ENCODE results near the gene ZDHHC14. TPM values are rescaled to one million over a fixed set of nuclear protein-coding genes. Genes with fewer than 3 reads are reported as not detected.

ZDHHC14 gene
- total and polyA plus RNA-seq, 4 donors, result 12.3 to 46.8 (median 28.1) TPM

DNA sequence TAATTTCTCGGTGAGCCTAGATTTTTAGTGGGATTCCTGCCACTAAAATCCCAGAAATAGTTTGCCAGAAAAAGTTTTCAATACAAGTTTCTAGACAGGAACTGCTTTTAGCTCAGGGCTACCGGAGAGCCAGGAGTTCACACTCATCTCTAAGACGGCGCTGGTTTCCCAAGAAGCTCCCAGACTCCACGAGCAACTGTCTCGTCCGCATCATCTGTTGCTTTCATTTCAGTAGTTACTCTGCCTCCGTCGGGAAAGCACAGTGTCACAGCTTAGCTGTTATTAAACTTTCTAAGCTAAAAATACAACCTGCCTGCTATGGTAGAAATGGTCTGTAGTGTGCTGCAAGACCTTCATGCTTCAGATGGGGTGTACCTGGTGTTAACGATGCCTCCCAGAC, 244.8 kb downstream of the ZDHHC14 start:
- DNase-seq (ENCODE audit: low read depth in 4 of 6, low spot score in 6 of 6), result peak in 1 of 6 donors; percentile 34
- Histone ChIP-seq H3K9me3 (ENCODE audit: control insufficient read depth, insufficient read depth, low read length) (no peaks in the 10 kb centered on the region), H3K36me3 (ENCODE audit: control insufficient read depth, insufficient read depth, low read length) (peaks cover 7% of the 10 kb centered on the region), H3K4me3 (ENCODE audit: low read depth, low read length) (no peak overlapping the region), H3K27me3 (ENCODE audit: control insufficient read depth, insufficient read depth, low read length) (no peaks in the 10 kb centered on the region), H3K4me1 (ENCODE audit: control insufficient read depth, insufficient read depth, low read length) (peaks cover 5% of the 10 kb centered on the region), H3K27ac (ENCODE audit: low read depth, low read length) (no peak overlapping the region)
- 75% methylated on average over 7 of the region's 10 CpGs for WGBS (ENCODE audit: insufficient coverage)

DNA sequence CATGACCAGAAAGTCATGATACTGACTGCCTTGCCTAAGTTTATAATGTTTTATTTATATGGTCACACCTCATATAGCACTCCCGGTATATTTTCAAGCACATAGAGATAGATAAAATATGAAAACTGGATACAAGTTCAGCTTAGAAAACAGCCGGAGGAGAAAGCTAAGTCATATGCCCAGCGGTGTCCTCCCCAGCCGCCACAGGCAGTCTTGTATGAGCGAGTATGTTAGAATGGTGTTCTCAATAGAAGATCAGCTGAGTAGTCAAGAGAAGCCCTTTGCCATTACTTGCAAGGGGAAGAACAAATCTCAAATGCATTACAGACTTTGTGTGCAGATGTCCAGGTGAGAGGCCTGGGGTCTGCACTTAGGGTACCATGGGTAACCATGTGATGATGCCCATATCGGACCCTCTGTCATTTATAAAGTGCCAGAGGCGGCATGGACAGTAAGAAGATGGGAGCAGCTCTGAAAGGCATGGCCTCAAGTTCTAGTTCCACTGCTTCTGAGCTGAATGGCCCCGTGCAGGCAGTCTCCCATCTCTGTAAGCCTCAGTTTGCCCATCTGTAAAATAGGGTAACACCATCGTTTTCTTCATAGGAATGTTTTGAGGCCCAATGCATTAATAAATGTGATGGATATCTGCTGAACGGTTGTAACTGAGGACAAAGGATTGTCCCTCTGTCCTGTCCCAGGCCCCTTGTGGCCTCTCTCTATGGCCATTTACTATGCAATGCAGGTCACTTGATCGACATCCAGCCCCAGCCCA, 246.4 kb downstream of the ZDHHC14 start:
- no peak for DNase-seq (ENCODE audit: low read depth in 4 of 6, low spot score in 6 of 6)
- Histone ChIP-seq H3K4me1 (ENCODE audit: control insufficient read depth, insufficient read depth, low read length) (peaks cover 10% of the 10 kb centered on the region), H3K27me3 (ENCODE audit: control insufficient read depth, insufficient read depth, low read length) (no peaks in the 10 kb centered on the region), H3K9me3 (ENCODE audit: control insufficient read depth, insufficient read depth, low read length) (no peaks in the 10 kb centered on the region), H3K4me3 (ENCODE audit: low read depth, low read length) (no peak overlapping the region), H3K36me3 (ENCODE audit: control insufficient read depth, insufficient read depth, low read length) (peaks cover 9% of the 10 kb centered on the region), H3K27ac (ENCODE audit: low read depth, low read length) (no peak overlapping the region)
- 91% methylated on average over 6 of the region's 11 CpGs for WGBS (ENCODE audit: insufficient coverage)

GRCh38 chr6:157628463-157628862, 247.5 kb downstream of the ZDHHC14 start:
- Histone ChIP-seq H3K4me3 (ENCODE audit: low read depth, low read length) (no peak overlapping the region), H3K27me3 (ENCODE audit: control insufficient read depth, insufficient read depth, low read length) (no peaks in the 10 kb centered on the region), H3K4me1 (ENCODE audit: control insufficient read depth, insufficient read depth, low read length) (peaks cover 10% of the 10 kb centered on the region), H3K36me3 (ENCODE audit: control insufficient read depth, insufficient read depth, low read length) (peaks cover 9% of the 10 kb centered on the region), H3K9me3 (ENCODE audit: control insufficient read depth, insufficient read depth, low read length) (no peaks in the 10 kb centered on the region), H3K27ac (ENCODE audit: low read depth, low read length) (no peak overlapping the region)
- no peak for DNase-seq (ENCODE audit: low read depth in 4 of 6, low spot score in 6 of 6)
- 79% methylated on average over 6 of the region's 11 CpGs for WGBS (ENCODE audit: insufficient coverage)

DNA sequence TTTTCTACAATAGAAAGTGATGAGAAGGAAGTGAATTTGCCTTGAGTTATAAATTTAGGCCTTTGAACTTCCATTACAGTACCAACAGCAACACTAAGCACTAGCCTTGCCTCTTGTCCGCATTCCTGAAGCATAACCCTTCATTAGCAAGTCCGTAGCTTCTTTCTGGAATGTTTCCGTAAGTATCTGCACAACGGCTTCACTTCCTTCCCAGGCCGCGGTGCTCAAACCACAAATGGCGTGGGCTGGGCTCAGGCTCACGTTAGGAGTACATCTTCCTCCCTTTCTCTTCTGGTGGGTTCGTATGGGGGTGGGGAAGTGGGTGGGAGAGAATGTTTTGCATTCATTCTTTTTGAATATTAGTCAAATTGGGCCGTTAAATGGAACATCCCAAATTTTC, 248.2 kb downstream of the ZDHHC14 start:
- Histone ChIP-seq H3K36me3 (ENCODE audit: control insufficient read depth, insufficient read depth, low read length) (peaks cover 9% of the 10 kb centered on the region), H3K4me3 (ENCODE audit: low read depth, low read length) (no peak overlapping the region), H3K27me3 (ENCODE audit: control insufficient read depth, insufficient read depth, low read length) (no peaks in the 10 kb centered on the region), H3K9me3 (ENCODE audit: control insufficient read depth, insufficient read depth, low read length) (no peaks in the 10 kb centered on the region), H3K27ac (ENCODE audit: low read depth, low read length) (no peak overlapping the region), H3K4me1 (ENCODE audit: control insufficient read depth, insufficient read depth, low read length) (peaks cover 10% of the 10 kb centered on the region)
- no peak for DNase-seq (ENCODE audit: low read depth in 4 of 6, low spot score in 6 of 6)
- 88% methylated on average over 4 of the region's 10 CpGs for WGBS (ENCODE audit: insufficient coverage)

DNA sequence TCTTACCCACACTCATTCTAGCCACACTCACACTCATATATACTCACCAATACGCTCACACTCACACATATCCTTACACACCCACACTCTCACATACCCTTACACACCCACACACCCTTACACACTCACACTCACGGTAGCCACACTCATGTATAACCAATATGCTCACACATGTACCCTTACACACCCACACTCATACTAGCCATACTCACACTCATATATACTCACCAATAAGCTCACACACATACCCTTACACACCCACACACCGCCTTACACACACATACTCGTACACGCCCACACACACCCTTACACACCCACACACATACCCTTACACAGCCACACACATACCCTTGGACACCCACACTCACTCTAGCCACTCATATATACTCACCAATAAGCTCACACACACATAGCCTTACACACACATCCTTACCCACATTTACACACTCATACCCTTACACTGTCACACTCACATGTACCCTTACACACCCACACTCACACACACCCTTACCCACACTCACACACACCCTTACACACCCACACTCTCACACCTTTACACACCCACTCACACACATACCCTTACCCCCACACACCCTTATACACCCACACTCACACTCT, 249.6 kb downstream of the ZDHHC14 start:
- H3K36me3 ChIP-seq (ENCODE audit: control insufficient read depth, insufficient read depth, low read length), result peaks cover 11% of the 10 kb centered on the region
- DNase-seq (ENCODE audit: low read depth in 4 of 6, low spot score in 6 of 6), result no peak
- no peak overlapping the region for H3K4me3 ChIP-seq (ENCODE audit: low read depth, low read length)
- WGBS (ENCODE audit: insufficient coverage), result 92% methylated on average over 3 of the region's 5 CpGs
- no peaks in the 10 kb centered on the region for H3K27me3 ChIP-seq (ENCODE audit: control insufficient read depth, insufficient read depth, low read length)
- no peaks in the 10 kb centered on the region for H3K9me3 ChIP-seq (ENCODE audit: control insufficient read depth, insufficient read depth, low read length)
- H3K4me1 ChIP-seq (ENCODE audit: control insufficient read depth, insufficient read depth, low read length), result peaks cover 13% of the 10 kb centered on the region
- H3K27ac ChIP-seq (ENCODE audit: low read depth, low read length), result no peak overlapping the region

DNA sequence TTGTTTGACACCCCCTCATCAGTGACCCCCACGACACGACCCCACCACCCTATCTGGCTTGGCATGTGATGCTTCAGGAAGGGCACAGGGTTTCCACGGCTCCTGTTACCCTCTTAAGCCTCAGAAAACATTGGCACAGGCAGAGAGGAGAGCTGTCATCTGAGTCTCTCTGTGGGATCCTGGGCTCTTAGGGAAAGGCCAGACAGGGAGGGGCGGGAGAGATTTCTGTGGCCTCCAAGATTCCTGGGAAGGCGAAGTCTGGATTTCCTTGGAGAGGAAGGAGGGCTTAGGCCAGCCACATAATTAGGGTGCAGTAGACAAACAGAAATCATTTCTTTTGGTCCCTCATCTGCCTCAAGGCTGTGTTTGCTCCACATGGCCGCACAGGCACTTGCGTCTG, 250.4 kb downstream of the ZDHHC14 start:
- H3K36me3 ChIP-seq (ENCODE audit: control insufficient read depth, insufficient read depth, low read length), result peaks cover 14% of the 10 kb centered on the region
- H3K4me1 ChIP-seq (ENCODE audit: control insufficient read depth, insufficient read depth, low read length), result peaks cover 13% of the 10 kb centered on the region
- no peaks in the 10 kb centered on the region for H3K27me3 ChIP-seq (ENCODE audit: control insufficient read depth, insufficient read depth, low read length)
- no peak overlapping the region for H3K4me3 ChIP-seq (ENCODE audit: low read depth, low read length)
- H3K9me3 ChIP-seq (ENCODE audit: control insufficient read depth, insufficient read depth, low read length), result no peaks in the 10 kb centered on the region
- H3K27ac ChIP-seq (ENCODE audit: low read depth, low read length), result no peak overlapping the region
- 68% methylated on average over 6 of the region's 7 CpGs for WGBS (ENCODE audit: insufficient coverage)
- DNase-seq (ENCODE audit: low read depth in 4 of 6, low spot score in 6 of 6), result no peak

DNA sequence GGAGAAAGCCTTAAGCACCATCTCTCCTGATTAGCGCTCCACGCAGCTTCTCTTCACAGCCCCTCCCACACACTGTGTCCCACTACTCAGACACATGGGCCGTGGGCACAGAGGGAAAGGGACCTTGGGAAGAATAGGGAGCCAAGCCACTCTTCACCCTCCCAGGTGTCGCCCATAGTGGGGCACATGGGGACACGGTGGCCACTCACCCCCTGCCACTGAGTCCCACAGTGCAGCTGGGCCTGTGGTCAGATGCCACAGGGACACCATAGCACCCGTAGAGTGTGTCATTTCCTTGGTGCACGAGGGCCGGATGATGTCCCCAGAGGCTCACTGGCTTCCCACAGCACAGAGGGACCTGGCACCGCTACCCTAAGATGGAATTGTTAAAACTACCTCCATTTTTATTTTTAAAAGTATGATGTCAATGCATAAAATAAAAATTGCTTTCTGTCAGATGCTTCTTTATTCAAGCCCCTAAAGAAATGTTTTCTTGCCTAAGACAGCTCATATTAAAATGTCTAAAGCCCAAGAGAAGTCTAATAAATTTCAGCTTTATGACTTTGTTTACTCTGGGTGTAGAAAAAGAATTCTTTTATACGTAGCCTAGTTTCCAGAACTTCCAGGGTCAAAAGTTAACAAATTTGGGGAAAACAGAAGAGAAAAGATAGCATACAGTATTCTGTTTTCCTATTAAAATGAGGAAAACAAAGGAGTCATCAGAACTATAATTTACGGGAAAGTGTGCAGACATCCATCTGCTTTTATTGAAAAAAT, 251.0 kb downstream of the ZDHHC14 start:
- peak in 1 of 6 donors; percentile 21 for DNase-seq (ENCODE audit: low read depth in 4 of 6, low spot score in 6 of 6)
- H3K27me3 ChIP-seq (ENCODE audit: control insufficient read depth, insufficient read depth, low read length), result no peaks in the 10 kb centered on the region
- 83% methylated on average over 5 of the region's 11 CpGs for whole genome bisulfite sequencing (ENCODE audit: insufficient coverage)

GRCh38 chr6:157632821-157633220, 251.8 kb downstream of the ZDHHC14 start:
- no peak for DNase-seq (ENCODE audit: low read depth in 4 of 6, low spot score in 6 of 6)

More for the DNA sequence above, 251.0 kb downstream of the ZDHHC14 start:
- Histone ChIP-seq H3K36me3 (ENCODE audit: control insufficient read depth, insufficient read depth, low read length) (peaks cover 14% of the 10 kb centered on the region), H3K4me3 (ENCODE audit: low read depth, low read length) (no peak overlapping the region), H3K4me1 (ENCODE audit: control insufficient read depth, insufficient read depth, low read length) (peaks cover 13% of the 10 kb centered on the region), H3K9me3 (ENCODE audit: control insufficient read depth, insufficient read depth, low read length) (no peaks in the 10 kb centered on the region), H3K27ac (ENCODE audit: low read depth, low read length) (no peak overlapping the region)

GRCh38 chr6:157634546-157634945, 253.6 kb downstream of the ZDHHC14 start:
- DNase-seq (ENCODE audit: low read depth in 4 of 6, low spot score in 6 of 6), result peak in 2 of 6 donors; percentile 23 to 68
- no peak overlapping the region for H3K27ac ChIP-seq (ENCODE audit: low read depth, low read length)
- 71% methylated on average over 8 of the region's 8 CpGs for WGBS (ENCODE audit: insufficient coverage)
- no peaks in the 10 kb centered on the region for H3K27me3 ChIP-seq (ENCODE audit: control insufficient read depth, insufficient read depth, low read length)
- H3K4me3 ChIP-seq (ENCODE audit: low read depth, low read length), result no peak overlapping the region
- H3K36me3 ChIP-seq (ENCODE audit: control insufficient read depth, insufficient read depth, low read length), result peaks cover 27% of the 10 kb centered on the region
- no peaks in the 10 kb centered on the region for H3K9me3 ChIP-seq (ENCODE audit: control insufficient read depth, insufficient read depth, low read length)
- H3K4me1 ChIP-seq (ENCODE audit: control insufficient read depth, insufficient read depth, low read length), result peaks cover 20% of the 10 kb centered on the region

More at GRCh38 chr6:157632821-157633220, 251.8 kb downstream of the ZDHHC14 start:
- Histone ChIP-seq H3K27me3 (ENCODE audit: control insufficient read depth, insufficient read depth, low read length) (no peaks in the 10 kb centered on the region), H3K9me3 (ENCODE audit: control insufficient read depth, insufficient read depth, low read length) (no peaks in the 10 kb centered on the region), H3K4me3 (ENCODE audit: low read depth, low read length) (no peak overlapping the region), H3K27ac (ENCODE audit: low read depth, low read length) (no peak overlapping the region), H3K36me3 (ENCODE audit: control insufficient read depth, insufficient read depth, low read length) (peaks cover 15% of the 10 kb centered on the region), H3K4me1 (ENCODE audit: control insufficient read depth, insufficient read depth, low read length) (peaks cover 13% of the 10 kb centered on the region)
- whole genome bisulfite sequencing (ENCODE audit: insufficient coverage), result 88% methylated on average over 4 of the region's 5 CpGs

All from spinal cord (tissue), 10 donors.